GM18861 (cell line): ENCODE measurements around the gene CMIP.

Experiments
- ATAC-seq: cut with Tn5 transposase; IDR thresholded peaks from one replicate; pipeline ENCODE4 v1.9.1; 2021; ENCODE audit not compliant: unreplicated experiment

Gene CMIP

DNA sequence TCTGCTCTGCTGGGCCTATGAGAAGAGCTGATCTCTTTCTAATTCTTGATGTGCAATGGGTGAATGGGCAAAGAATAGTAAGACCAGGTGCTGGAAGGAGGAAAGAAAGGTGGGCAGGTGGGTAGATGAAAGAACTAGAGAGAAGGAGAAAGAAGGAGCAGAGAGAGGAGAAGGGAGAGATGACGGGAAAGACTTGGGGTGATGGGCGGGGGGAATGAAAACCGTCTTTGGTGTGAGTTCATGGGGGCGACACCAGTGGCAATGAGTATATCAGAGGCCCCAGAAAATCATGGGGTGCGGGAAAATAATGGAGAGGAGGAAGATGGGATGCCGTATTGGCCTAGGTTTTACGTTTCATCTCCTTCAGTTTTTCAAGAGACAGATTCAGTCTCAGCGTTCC, 205.7 kb downstream of the CMIP start:
- no peak for ATAC-seq

GRCh38 chr16:81650982-81651562, 206.5 kb downstream of the CMIP start:
- no peak for ATAC-seq

DNA sequence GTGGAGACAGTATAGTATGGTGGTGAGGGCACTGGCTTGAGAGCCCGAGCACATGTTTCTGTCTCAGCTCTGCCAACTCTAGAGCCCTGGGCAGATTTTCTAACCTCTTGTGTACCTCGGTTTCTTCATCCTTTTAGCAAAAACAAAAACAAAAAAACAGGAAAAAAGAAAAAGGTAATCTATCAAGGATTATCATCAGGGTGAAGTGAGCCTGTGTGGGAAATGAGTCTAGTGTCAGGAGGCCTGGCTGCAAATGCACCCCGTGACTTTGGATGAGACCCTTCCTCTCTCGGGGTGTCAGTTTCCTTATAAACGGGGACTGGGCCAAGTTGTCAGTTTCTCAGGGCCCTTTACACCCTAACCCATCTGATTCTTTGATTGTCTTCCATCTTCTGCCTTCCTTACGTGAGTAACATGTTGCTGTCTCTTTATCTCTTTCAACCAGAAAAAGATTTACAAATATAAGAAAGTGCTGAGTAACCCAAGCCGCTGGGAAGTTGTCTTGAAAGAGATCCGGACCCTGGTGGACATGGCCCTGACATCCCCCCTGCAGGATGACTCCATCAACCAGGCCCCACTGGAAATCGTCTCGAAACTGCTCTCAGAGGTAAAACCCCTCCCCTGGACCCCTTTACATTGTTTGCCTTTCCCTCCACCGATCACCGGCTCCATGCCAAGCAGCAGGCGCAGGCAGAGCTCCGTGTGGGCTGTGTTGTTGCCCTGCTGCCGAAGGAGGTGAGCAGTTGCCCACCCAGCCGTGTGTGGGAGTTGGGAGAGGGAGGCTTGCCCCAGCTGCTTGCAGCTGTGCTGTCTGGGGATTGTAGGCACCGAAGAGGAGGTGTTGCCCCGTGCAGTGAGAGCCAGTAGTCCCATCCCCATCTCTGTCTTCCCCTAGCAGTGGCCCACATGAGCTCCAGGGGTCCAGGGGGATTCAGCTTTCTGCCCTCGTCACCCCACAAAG, 207.4 kb downstream of the CMIP start:
- no peak for ATAC-seq

- ATAC-seq: no peak
These were observed 208.3 kb downstream of the CMIP start for GRCh38 chr16:81652798-81653505.

GRCh38 chr16:81654346-81654745, 209.7 kb downstream of the CMIP start:
- no peak for ATAC-seq

- ATAC-seq: no peak
These were observed 211.0 kb downstream of the CMIP start for GRCh38 chr16:81655469-81656162.

DNA sequence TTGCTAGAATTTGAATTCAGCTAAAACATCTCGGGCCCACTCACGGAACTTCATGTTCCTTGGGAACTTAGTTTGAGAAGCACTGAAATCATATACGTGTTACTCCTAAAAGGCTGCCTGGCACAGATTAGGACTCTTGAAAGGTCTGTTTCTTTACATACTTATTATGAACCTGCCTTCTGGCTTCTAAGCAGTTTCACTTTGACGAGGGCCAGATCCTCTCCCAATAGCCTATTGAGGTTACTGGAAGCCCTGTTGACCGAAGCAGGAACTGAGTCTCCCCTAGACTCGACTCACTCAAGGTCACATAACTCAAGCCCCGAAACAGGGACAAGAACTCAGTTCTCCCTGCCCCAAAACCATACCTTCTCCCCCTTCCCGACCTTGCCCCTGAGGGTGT, 212.6 kb downstream of the CMIP start:
- no peak for ATAC-seq

- ATAC-seq: no peak
These were observed 213.2 kb downstream of the CMIP start for GRCh38 chr16:81657781-81658180.

- ATAC-seq: no peak
These were observed 213.8 kb downstream of the CMIP start for GRCh38 chr16:81658373-81658772.

- ATAC-seq: no peak
These were observed 214.6 kb downstream of the CMIP start for GRCh38 chr16:81659249-81659648.

GRCh38 chr16:81661082-81661481, 216.5 kb downstream of the CMIP start:
- ATAC-seq: no peak

DNA sequence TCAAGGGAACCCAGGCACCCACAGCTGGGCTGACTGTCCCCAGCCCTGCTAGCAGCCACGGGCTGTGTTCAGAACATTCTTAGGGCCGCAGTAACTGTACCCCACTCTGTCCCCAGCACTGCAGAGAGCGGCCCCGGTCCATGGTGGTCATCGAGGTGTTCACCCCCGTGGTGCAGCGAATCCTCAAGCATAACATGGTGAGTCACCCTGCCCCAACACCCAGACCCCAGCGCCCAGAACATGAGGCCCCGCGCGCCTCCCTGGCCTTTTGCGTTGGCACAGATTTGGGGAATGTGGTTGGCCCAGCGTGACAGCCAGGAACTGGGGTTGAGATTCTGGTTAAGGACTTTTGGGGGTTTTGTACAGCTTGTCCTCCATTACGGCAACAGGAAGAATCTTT, 219.5 kb downstream of the CMIP start:
- no peak for ATAC-seq

DNA sequence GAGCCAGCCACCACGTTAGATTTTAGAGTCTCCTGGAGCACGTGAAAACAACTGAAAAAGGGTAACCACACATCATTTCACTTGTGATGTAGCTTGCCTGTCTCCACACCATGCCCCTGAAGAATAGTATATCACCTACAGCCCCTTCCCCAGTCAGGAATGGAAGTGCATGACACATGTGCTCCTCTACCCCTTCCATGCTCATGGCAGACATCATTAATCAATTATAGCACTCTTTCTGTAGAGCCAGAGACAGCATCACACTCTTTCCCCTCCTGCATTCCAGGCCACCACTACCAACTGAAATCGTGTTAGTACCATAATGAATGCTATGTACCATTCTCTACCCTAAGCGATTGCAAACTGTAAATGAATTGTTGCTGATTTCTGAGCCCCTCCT, 221.0 kb downstream of the CMIP start:
- ATAC-seq: no peak

- ATAC-seq: no peak
These were observed 221.5 kb downstream of the CMIP start for GRCh38 chr16:81666113-81666512.

- no peak for ATAC-seq
These were observed 223.9 kb downstream of the CMIP start for GRCh38 chr16:81668243-81669097.

- ATAC-seq: no peak
These were observed 225.1 kb downstream of the CMIP start for GRCh38 chr16:81669473-81670350.

DNA sequence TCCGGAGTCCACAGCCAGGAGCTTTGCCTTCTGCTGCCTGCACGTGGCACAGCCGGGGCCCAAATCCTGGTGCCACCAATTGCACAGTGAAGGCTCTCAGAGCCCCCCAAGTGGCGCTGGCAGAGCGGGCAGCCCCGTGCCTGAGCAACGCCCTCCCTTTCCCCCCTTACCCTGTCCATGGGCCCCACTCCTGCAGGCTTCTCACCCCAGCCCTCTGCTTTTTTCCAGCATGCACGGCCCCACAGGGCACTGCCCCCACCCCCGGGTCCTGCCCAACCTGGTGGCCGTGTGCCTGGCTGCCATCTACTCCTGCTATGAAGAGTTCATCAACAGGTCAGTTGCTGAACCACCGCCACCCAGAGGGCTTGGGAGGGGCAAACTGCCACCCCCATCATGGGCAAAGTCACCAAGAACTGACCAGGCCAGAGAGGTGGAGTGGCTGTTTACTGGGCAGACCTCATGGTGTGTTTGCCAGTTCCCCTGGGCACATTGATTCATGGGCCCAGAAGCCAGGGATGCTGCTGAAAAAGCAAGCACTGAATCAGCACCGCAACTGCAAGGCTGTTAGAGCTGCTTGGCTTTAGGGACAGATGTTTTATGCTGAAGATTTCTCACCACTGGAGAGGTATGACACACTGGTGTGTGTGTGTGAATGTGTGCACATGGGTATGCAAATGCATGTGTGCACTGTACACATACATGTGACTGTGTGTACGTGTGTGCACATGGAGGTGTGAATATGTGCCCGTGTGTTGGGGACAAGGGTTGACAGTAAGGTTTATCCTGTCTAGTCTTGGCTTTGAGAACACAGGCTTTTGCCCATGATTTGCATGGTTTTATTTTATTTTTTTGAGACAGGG, 227.4 kb downstream of the CMIP start:
- no peak for ATAC-seq

DNA sequence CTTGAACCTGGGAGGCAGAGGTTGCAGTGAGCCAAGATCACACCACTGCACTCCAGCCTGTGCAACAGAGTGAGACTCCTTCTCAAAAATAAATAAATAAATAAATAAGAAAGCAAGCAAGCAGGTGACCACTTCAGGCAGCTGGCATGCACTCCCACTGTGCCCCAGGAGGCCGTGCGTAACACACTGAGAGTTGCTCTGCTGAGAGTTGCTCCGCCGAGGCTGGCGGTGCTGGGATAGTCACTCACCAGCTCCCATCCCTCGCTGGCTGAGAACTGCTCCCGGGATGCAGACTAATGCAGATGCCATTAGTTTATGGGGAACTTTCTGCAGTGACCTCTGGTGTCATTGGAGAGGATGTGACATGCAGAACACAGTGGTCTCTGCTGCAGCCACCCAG, 228.8 kb downstream of the CMIP start:
- no peak for ATAC-seq
